Measurements from ENCODE around the gene DDX41.

Gene DDX41

GRCh38 chr5:177550122-177550521 is 33.4 kb upstream of the DDX41 start:
- H3K36me3 ChIP-seq (ENCODE audit: insufficient read depth, low read length): peaks cover 24% of the 10 kb centered on the region
- H3K4me1 ChIP-seq (ENCODE audit: insufficient read depth, low read length): peaks cover 52% of the 10 kb centered on the region
- H3K9me3 ChIP-seq (ENCODE audit: low read length): no peaks in the 10 kb centered on the region
- H3K4me3 ChIP-seq (ENCODE audit: low read depth in 1 of 2, low read length in 2 of 2): no peak overlapping the region
- H3K9ac ChIP-seq (ENCODE audit: low read length): no peak overlapping the region
- no peaks in the 10 kb centered on the region for H3K27me3 ChIP-seq (ENCODE audit: control insufficient read depth in 1 of 2, insufficient read depth in 2 of 2, low read length in 2 of 2)
- H3K27ac ChIP-seq (ENCODE audit: low read depth, low read length): no peak overlapping the region

- H3K36me3 ChIP-seq (ENCODE audit: insufficient read depth, low read length): peaks cover 24% of the 10 kb centered on the region
- no peak overlapping the region for H3K27ac ChIP-seq (ENCODE audit: low read depth, low read length)
- H3K9me3 ChIP-seq (ENCODE audit: low read length): no peaks in the 10 kb centered on the region
- no peaks in the 10 kb centered on the region for H3K27me3 ChIP-seq (ENCODE audit: control insufficient read depth in 1 of 2, insufficient read depth in 2 of 2, low read length in 2 of 2)
- no peak overlapping the region for H3K4me3 ChIP-seq (ENCODE audit: low read depth in 1 of 2, low read length in 2 of 2)
- peaks cover 62% of the 10 kb centered on the region for H3K4me1 ChIP-seq (ENCODE audit: insufficient read depth, low read length)
- H3K9ac ChIP-seq (ENCODE audit: low read length): no peak overlapping the region
These were observed 31.7 kb upstream of the DDX41 start for GRCh38 chr5:177548495-177548894.

- peaks cover 20% of the 10 kb centered on the region for H3K36me3 ChIP-seq (ENCODE audit: insufficient read depth, low read length)
- H3K9ac ChIP-seq (ENCODE audit: low read length): no peak overlapping the region
- peaks cover 60% of the 10 kb centered on the region for H3K4me1 ChIP-seq (ENCODE audit: insufficient read depth, low read length)
- H3K27me3 ChIP-seq (ENCODE audit: control insufficient read depth in 1 of 2, insufficient read depth in 2 of 2, low read length in 2 of 2): no peaks in the 10 kb centered on the region
- H3K4me3 ChIP-seq (ENCODE audit: low read depth in 1 of 2, low read length in 2 of 2): no peak overlapping the region
- no peaks in the 10 kb centered on the region for H3K9me3 ChIP-seq (ENCODE audit: low read length)
- peak overlapping the region; percentile 15 for H3K27ac ChIP-seq (ENCODE audit: low read depth, low read length)
These were observed 31.0 kb upstream of the DDX41 start for GRCh38 chr5:177547736-177548135.

- Histone ChIP-seq H3K4me3 (ENCODE audit: low read depth in 1 of 2, low read length in 2 of 2) (peak overlapping the region in 1 of 2 donors; percentile 26), H3K27me3 (ENCODE audit: control insufficient read depth in 1 of 2, insufficient read depth in 2 of 2, low read length in 2 of 2) (no peaks in the 10 kb centered on the region), H3K4me1 (ENCODE audit: insufficient read depth, low read length) (peaks cover 52% of the 10 kb centered on the region), H3K36me3 (ENCODE audit: insufficient read depth, low read length) (peaks cover 8% of the 10 kb centered on the region), H3K9ac (ENCODE audit: low read length) (no peak overlapping the region), H3K9me3 (ENCODE audit: low read length) (no peaks in the 10 kb centered on the region), H3K27ac (ENCODE audit: low read depth, low read length) (peak overlapping the region; percentile 41)
These were observed 29.5 kb upstream of the DDX41 start for GRCh38 chr5:177546258-177546741.

GRCh38 chr5:177545487-177546257 is 28.9 kb upstream of the DDX41 start:
- Histone ChIP-seq H3K4me1 (ENCODE audit: insufficient read depth, low read length) (peaks cover 52% of the 10 kb centered on the region), H3K4me3 (ENCODE audit: low read depth in 1 of 2, low read length in 2 of 2) (no peak overlapping the region), H3K27ac (ENCODE audit: low read depth, low read length) (peak overlapping the region; percentile 41)

GRCh38 chr5:177542816-177543465 is 26.2 kb upstream of the DDX41 start:
- peaks cover 5% of the 10 kb centered on the region for H3K36me3 ChIP-seq (ENCODE audit: insufficient read depth, low read length)
- H3K9ac ChIP-seq (ENCODE audit: low read length): no peak overlapping the region
- no peak overlapping the region for H3K27ac ChIP-seq (ENCODE audit: low read depth, low read length)
- no peaks in the 10 kb centered on the region for H3K27me3 ChIP-seq (ENCODE audit: control insufficient read depth in 1 of 2, insufficient read depth in 2 of 2, low read length in 2 of 2)
- H3K4me3 ChIP-seq (ENCODE audit: low read depth in 1 of 2, low read length in 2 of 2): no peak overlapping the region
- peaks cover 56% of the 10 kb centered on the region for H3K4me1 ChIP-seq (ENCODE audit: insufficient read depth, low read length)
- no peaks in the 10 kb centered on the region for H3K9me3 ChIP-seq (ENCODE audit: low read length)

More at GRCh38 chr5:177545487-177546257, 28.9 kb upstream of the DDX41 start:
- Histone ChIP-seq H3K9me3 (ENCODE audit: low read length) (no peaks in the 10 kb centered on the region), H3K27me3 (ENCODE audit: control insufficient read depth in 1 of 2, insufficient read depth in 2 of 2, low read length in 2 of 2) (no peaks in the 10 kb centered on the region), H3K9ac (ENCODE audit: low read length) (no peak overlapping the region), H3K36me3 (ENCODE audit: insufficient read depth, low read length) (peaks cover 3% of the 10 kb centered on the region)

GRCh38 chr5:177540438-177540837 is 23.7 kb upstream of the DDX41 start:
- Histone ChIP-seq H3K4me1 (ENCODE audit: insufficient read depth, low read length) (peaks cover 57% of the 10 kb centered on the region), H3K27ac (ENCODE audit: low read depth, low read length) (no peak overlapping the region)

GRCh38 chr5:177539411-177539810 is 22.6 kb upstream of the DDX41 start:
- H3K27ac ChIP-seq (ENCODE audit: low read depth, low read length): no peak overlapping the region
- H3K9me3 ChIP-seq (ENCODE audit: low read length): no peaks in the 10 kb centered on the region
- peaks cover 21% of the 10 kb centered on the region for H3K36me3 ChIP-seq (ENCODE audit: insufficient read depth, low read length)
- H3K27me3 ChIP-seq (ENCODE audit: control insufficient read depth in 1 of 2, insufficient read depth in 2 of 2, low read length in 2 of 2): no peaks in the 10 kb centered on the region
- H3K4me3 ChIP-seq (ENCODE audit: low read depth in 1 of 2, low read length in 2 of 2): no peak overlapping the region
- H3K4me1 ChIP-seq (ENCODE audit: insufficient read depth, low read length): peaks cover 60% of the 10 kb centered on the region
- H3K9ac ChIP-seq (ENCODE audit: low read length): no peak overlapping the region

More at GRCh38 chr5:177540438-177540837, 23.7 kb upstream of the DDX41 start:
- H3K9ac ChIP-seq (ENCODE audit: low read length): no peak overlapping the region
- H3K4me3 ChIP-seq (ENCODE audit: low read depth in 1 of 2, low read length in 2 of 2): no peak overlapping the region
- H3K27me3 ChIP-seq (ENCODE audit: control insufficient read depth in 1 of 2, insufficient read depth in 2 of 2, low read length in 2 of 2): no peaks in the 10 kb centered on the region
- H3K36me3 ChIP-seq (ENCODE audit: insufficient read depth, low read length): peaks cover 14% of the 10 kb centered on the region
- no peaks in the 10 kb centered on the region for H3K9me3 ChIP-seq (ENCODE audit: low read length)

- Histone ChIP-seq H3K9ac (ENCODE audit: low read length) (no peak overlapping the region), H3K9me3 (ENCODE audit: low read length) (no peaks in the 10 kb centered on the region), H3K27ac (ENCODE audit: low read depth, low read length) (peak overlapping the region; percentile 10), H3K27me3 (ENCODE audit: control insufficient read depth in 1 of 2, insufficient read depth in 2 of 2, low read length in 2 of 2) (no peaks in the 10 kb centered on the region), H3K4me1 (ENCODE audit: insufficient read depth, low read length) (peaks cover 55% of the 10 kb centered on the region), H3K36me3 (ENCODE audit: insufficient read depth, low read length) (peaks cover 23% of the 10 kb centered on the region), H3K4me3 (ENCODE audit: low read depth in 1 of 2, low read length in 2 of 2) (no peak overlapping the region)
These were observed 22.1 kb upstream of the DDX41 start for GRCh38 chr5:177538876-177539275.

GRCh38 chr5:177537389-177538361 is 20.9 kb upstream of the DDX41 start:
- Histone ChIP-seq H3K9me3 (ENCODE audit: low read length) (no peaks in the 10 kb centered on the region), H3K27ac (ENCODE audit: low read depth, low read length) (peak overlapping the region; percentile 39), H3K9ac (ENCODE audit: low read length) (no peak overlapping the region), H3K36me3 (ENCODE audit: insufficient read depth, low read length) (peaks cover 34% of the 10 kb centered on the region), H3K27me3 (ENCODE audit: control insufficient read depth in 1 of 2, insufficient read depth in 2 of 2, low read length in 2 of 2) (no peaks in the 10 kb centered on the region), H3K4me3 (ENCODE audit: low read depth in 1 of 2, low read length in 2 of 2) (no peak overlapping the region), H3K4me1 (ENCODE audit: insufficient read depth, low read length) (peaks cover 46% of the 10 kb centered on the region)

GRCh38 chr5:177536386-177536785 is 19.6 kb upstream of the DDX41 start:
- H3K9me3 ChIP-seq (ENCODE audit: low read length): no peaks in the 10 kb centered on the region
- H3K27ac ChIP-seq (ENCODE audit: low read depth, low read length): no peak overlapping the region
- peaks cover 46% of the 10 kb centered on the region for H3K4me1 ChIP-seq (ENCODE audit: insufficient read depth, low read length)
- peaks cover 46% of the 10 kb centered on the region for H3K36me3 ChIP-seq (ENCODE audit: insufficient read depth, low read length)
- H3K9ac ChIP-seq (ENCODE audit: low read length): no peak overlapping the region
- H3K4me3 ChIP-seq (ENCODE audit: low read depth in 1 of 2, low read length in 2 of 2): no peak overlapping the region
- H3K27me3 ChIP-seq (ENCODE audit: control insufficient read depth in 1 of 2, insufficient read depth in 2 of 2, low read length in 2 of 2): no peaks in the 10 kb centered on the region
